K562 (cell line): Measurements from ENCODE around the gene KPNA1. TPM values are rescaled to one million over a fixed set of nuclear protein-coding genes. Genes with fewer than 3 reads are reported as not detected.

Experiments used
- CEBPG ChIP-seq, 3 experiments: fragments of 200-800 bp in 1 of 3; sonication (Bioruptor generic) in 1 of 3; sonication (generic) in 1 of 3; formaldehyde crosslinking in 1 of 3; IDR thresholded peaks in 2 of 3; conservative IDR thresholded peaks in 1 of 3; 2 replicates each; pipeline versions ENCODE4 v1.6.1 to v1.8.0; 2016 to 2022; ENCODE audit warnings: missing compliant biosample characterization in 2 of 3, missing genetic modification characterization in 2 of 3, mild to moderate bottlenecking in 1 of 3, missing genetic modification reagents in 1 of 3
- EZH2 ChIP-seq: IDR thresholded peaks from 2 replicates; pipeline ENCODE4 v1.6.1; 2012; ENCODE audit warnings: low read depth, mild to moderate bottlenecking, inconsistent platforms, low read length, borderline replicate concordance
- GABPA ChIP-seq: fragments of 200-800 bp; sonication (Bioruptor generic); conservative IDR thresholded peaks from 2 replicates; pipeline ENCODE4 v1.6.1; 2016; ENCODE audit warnings: low read depth, missing genetic modification characterization, missing compliant biosample characterization
- GTF2F1 ChIP-seq: IDR thresholded peaks from 2 replicates; pipeline ENCODE4 v1.6.1; 2011; ENCODE audit warnings: low read depth, low read length, improper control_type of control experiment
- HDAC3 ChIP-seq: fragments of 450-650 bp; IDR thresholded peaks from 2 replicates; pipeline ENCODE4 v1.6.1; 2018; ENCODE audit warnings: borderline replicate concordance, mild to moderate bottlenecking, moderate library complexity; ENCODE audit not compliant: partially characterized antibody
- HNRNPK ChIP-seq: fragments of 200-400 bp; formaldehyde crosslinking; IDR thresholded peaks from one replicate; pipeline ENCODE4 v1.6.1; 2018; ENCODE audit warnings: mild to moderate bottlenecking, low read depth, low read length; ENCODE audit not compliant: poor library complexity, severe bottlenecking
- KDM2B ChIP-seq: fragments of 250-450 bp; sonication (Bioruptor Pico); IDR thresholded peaks from 2 replicates; pipeline ENCODE4 v1.8.0; 2021; ENCODE audit warnings: mild to moderate bottlenecking, moderate library complexity
- NCOA2 ChIP-seq, 2 experiments: fragments of 450-650 bp; IDR thresholded peaks; 2 replicates each; pipeline ENCODE4 v1.6.1; 2018; ENCODE audit warnings: mild to moderate bottlenecking in 2 of 2, moderate library complexity in 1 of 2; ENCODE audit not compliant: partially characterized antibody in 2 of 2
- PHTF2 ChIP-seq: fragments of 250-450 bp; sonication (Bioruptor Pico); IDR thresholded peaks from 2 replicates; pipeline ENCODE4 v1.5.0; 2021; ENCODE audit warnings: mild to moderate bottlenecking
- SMAD1 ChIP-seq: fragments of 150-350 bp; IDR thresholded peaks from 2 replicates; pipeline ENCODE4 v1.6.1; 2014; ENCODE audit warnings: low read length, low read depth; ENCODE audit not compliant: partially characterized antibody
- SOX6 ChIP-seq: fragments of 450-650 bp; IDR thresholded peaks from 2 replicates; pipeline ENCODE4 v1.6.1; 2014; ENCODE audit warnings: mild to moderate bottlenecking
- TCF7 ChIP-seq: sonication (generic); IDR thresholded peaks from 2 replicates; pipeline ENCODE4 v1.6.1; 2016; ENCODE audit warnings: antibody characterized with exemption, borderline replicate concordance
- U2AF1 ChIP-seq: fragments of 200-400 bp; formaldehyde crosslinking; optimal IDR thresholded peaks from 2 replicates; pipeline ENCODE3; 2017; ENCODE audit warnings: mild to moderate bottlenecking, low read depth, low read length, moderate library complexity
- ZNF584 ChIP-seq: fragments of 200-800 bp; sonication (Bioruptor generic); IDR thresholded peaks from 2 replicates; pipeline ENCODE4 v1.6.1; 2016; ENCODE audit warnings: low read depth, mild to moderate bottlenecking, missing genetic modification characterization, missing compliant biosample characterization
- ZNF764 ChIP-seq: fragments of 250-450 bp; sonication (Bioruptor Pico); IDR thresholded peaks from 2 replicates; pipeline ENCODE4 v1.4.0; 2020; ENCODE audit warnings: low read depth, mild to moderate bottlenecking, moderate library complexity
- ZNF766 ChIP-seq: fragments of 200-800 bp; sonication (Bioruptor generic); conservative IDR thresholded peaks from 2 replicates; pipeline ENCODE4 v1.6.1; 2016; ENCODE audit warnings: missing genetic modification characterization, missing compliant biosample characterization
- polyA plus RNA-seq, 8 experiments: library from polyadenylated mRNA; depleted of rRNA in 4 of 8; stranded (reverse) in 5 of 8; unstranded in 3 of 8; fragments of >200 nt; fragmentation: Nextera tagmentation in 2 of 8; fragmentation: Illumina TruSeq in 1 of 8; extraction: Ambion mirVana in 2 of 8; extraction: Trizol in 1 of 8; gene quantifications; 2 replicates each; pipeline versions ENCODE4 v1.2.1 to v1.2.3, GENCODE V29; 2011 to 2014; ENCODE audit warnings: inconsistent platforms in 1 of 8, missing spikeins in 1 of 8
- total RNA-seq, 7 experiments: library from RNA; depleted of rRNA in 6 of 7; stranded (reverse); fragments of >200 nt in 6 of 7; fragmentation: Illumina TruSeq in 2 of 7; extraction: Trizol in 2 of 7; gene quantifications; 2 replicates each; pipeline versions ENCODE4 v1.2.1 to v1.2.3, GENCODE V29; 2011 to 2021; ENCODE audit warnings: low replicate concordance in 1 of 7
- TF ChIP-seq, protein P1 (sequence below), 2 experiments: IDR thresholded peaks; 2 replicates each; pipeline ENCODE4 v1.6.1; 2012; ENCODE audit warnings: improper control_type of control experiment in 2 of 2, low read depth in 2 of 2, low read length in 2 of 2, borderline replicate concordance in 1 of 2
- TF ChIP-seq, protein P2 (sequence below): fragments of 250-450 bp; sonication (Bioruptor Pico); IDR thresholded peaks from 2 replicates; pipeline ENCODE4 v1.8.0; 2022; ENCODE audit warnings: inconsistent platforms, mild to moderate bottlenecking, moderate library complexity, borderline replicate concordance
- TF ChIP-seq, protein P3 (sequence below): fragments of 450-650 bp; IDR thresholded peaks from 2 replicates; pipeline ENCODE4 v1.6.1; 2016; ENCODE audit warnings: missing biosample characterization, missing genetic modification characterization

Gene KPNA1
- total and polyA plus RNA-seq, 9 of the 15 experiments (the other 6 are each of a cell fraction or from before 2014, with no cell fraction given) = 9.3 to 53.8 (median 33.5) TPM

DNA sequence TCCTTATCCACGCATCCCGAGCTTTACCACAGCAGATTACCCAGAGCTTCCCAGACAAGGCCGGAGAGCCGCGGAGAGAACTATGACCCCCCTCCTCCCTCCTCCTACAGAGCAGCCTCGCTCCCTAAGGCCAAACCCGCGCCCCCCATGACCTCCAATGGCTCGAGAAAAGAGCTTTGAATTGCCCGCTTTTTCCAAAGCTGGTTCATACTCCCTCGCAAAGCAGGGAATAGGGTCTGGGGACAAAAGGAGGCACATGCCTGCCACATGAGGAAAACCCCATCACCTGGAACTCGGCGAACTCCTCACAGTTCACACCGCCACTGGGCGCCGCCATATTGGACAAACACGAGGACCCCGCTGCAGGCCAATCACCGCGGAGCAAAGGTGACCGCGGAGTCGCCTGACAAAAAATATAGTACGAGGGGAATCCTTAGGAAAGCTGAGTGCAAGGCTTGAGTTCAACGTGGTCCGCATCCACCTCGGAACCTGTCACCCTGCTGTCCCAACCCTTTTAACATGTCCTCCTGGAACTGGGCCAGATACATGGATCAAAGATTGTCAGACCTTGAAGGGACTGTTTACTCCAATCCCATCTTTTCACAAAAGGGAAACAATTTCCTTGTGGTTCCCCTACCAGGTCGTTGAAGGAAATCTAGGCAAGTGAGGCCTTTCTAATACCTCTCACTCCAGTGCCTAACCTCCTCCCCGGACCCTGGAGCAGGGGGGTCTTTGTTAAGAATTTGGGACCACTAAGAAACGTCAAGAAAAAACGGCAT, 131.7 kb downstream of the KPNA1 start, which contains the start of gene MIX23 (continued):
- TF ChIP-seq CEBPG (CRISPR knock-in tag; IDR thresholded peaks at IDR 0.05) (no peak), CEBPG (tag; conservative IDR thresholded peaks at IDR 0.05 in 1 of 2, IDR thresholded peaks at IDR 0.05 in 1 of 2) (no peak), PHTF2 (CRISPR knock-in tag) (no peak), SOX6 (no peak), ZNF584 (CRISPR knock-in tag) (0 out of 2 replicates have a peak, but pooled peaks have one; percentile 21), HDAC3 (peak; percentile 46), HNRNPK (no peak), EZH2 (no peak), ZNF766 (CRISPR knock-in tag) (no peak), KDM2B (CRISPR knock-in tag) (no peak), SMAD1 (peak; percentile 63), ZNF764 (CRISPR knock-in tag) (no peak), U2AF1 (no peak), TCF7 (no peak), GTF2F1 (no peak), NCOA2 (IDR thresholded peaks at IDR 0.05; ENCODE audit: partially characterized antibody in 2 of 2) (no peak), GABPA (no peak)
- TF ChIP-seq, protein P1, sequence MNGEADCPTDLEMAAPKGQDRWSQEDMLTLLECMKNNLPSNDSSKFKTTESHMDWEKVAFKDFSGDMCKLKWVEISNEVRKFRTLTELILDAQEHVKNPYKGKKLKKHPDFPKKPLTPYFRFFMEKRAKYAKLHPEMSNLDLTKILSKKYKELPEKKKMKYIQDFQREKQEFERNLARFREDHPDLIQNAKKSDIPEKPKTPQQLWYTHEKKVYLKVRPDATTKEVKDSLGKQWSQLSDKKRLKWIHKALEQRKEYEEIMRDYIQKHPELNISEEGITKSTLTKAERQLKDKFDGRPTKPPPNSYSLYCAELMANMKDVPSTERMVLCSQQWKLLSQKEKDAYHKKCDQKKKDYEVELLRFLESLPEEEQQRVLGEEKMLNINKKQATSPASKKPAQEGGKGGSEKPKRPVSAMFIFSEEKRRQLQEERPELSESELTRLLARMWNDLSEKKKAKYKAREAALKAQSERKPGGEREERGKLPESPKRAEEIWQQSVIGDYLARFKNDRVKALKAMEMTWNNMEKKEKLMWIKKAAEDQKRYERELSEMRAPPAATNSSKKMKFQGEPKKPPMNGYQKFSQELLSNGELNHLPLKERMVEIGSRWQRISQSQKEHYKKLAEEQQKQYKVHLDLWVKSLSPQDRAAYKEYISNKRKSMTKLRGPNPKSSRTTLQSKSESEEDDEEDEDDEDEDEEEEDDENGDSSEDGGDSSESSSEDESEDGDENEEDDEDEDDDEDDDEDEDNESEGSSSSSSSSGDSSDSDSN (IDR thresholded peaks at IDR 0.05; ENCODE audit: borderline replicate concordance in 1 of 2, low read depth in 2 of 2, low read length in 2 of 2) = no peak
- TF ChIP-seq, protein P2, sequence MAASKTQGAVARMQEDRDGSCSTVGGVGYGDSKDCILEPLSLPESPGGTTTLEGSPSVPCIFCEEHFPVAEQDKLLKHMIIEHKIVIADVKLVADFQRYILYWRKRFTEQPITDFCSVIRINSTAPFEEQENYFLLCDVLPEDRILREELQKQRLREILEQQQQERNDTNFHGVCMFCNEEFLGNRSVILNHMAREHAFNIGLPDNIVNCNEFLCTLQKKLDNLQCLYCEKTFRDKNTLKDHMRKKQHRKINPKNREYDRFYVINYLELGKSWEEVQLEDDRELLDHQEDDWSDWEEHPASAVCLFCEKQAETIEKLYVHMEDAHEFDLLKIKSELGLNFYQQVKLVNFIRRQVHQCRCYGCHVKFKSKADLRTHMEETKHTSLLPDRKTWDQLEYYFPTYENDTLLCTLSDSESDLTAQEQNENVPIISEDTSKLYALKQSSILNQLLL (CRISPR knock-in tag) = no peak
- TF ChIP-seq, protein P3, sequence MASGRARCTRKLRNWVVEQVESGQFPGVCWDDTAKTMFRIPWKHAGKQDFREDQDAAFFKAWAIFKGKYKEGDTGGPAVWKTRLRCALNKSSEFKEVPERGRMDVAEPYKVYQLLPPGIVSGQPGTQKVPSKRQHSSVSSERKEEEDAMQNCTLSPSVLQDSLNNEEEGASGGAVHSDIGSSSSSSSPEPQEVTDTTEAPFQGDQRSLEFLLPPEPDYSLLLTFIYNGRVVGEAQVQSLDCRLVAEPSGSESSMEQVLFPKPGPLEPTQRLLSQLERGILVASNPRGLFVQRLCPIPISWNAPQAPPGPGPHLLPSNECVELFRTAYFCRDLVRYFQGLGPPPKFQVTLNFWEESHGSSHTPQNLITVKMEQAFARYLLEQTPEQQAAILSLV (tag) = no peak
